ENCODE results near the gene ZNF614. TPM values are rescaled to one million over a fixed set of nuclear protein-coding genes. Genes with fewer than 3 reads are reported as not detected.
"Not testable (repeated sequence)": the region's sequence is repeated elsewhere in the genome, so short reads cannot be mapped to it uniquely, and the experiment has no call there.

The ZNF614 gene
- 10 to 100 TPM; 10.6 to 13.1 TPM for total RNA-seq

DNA sequence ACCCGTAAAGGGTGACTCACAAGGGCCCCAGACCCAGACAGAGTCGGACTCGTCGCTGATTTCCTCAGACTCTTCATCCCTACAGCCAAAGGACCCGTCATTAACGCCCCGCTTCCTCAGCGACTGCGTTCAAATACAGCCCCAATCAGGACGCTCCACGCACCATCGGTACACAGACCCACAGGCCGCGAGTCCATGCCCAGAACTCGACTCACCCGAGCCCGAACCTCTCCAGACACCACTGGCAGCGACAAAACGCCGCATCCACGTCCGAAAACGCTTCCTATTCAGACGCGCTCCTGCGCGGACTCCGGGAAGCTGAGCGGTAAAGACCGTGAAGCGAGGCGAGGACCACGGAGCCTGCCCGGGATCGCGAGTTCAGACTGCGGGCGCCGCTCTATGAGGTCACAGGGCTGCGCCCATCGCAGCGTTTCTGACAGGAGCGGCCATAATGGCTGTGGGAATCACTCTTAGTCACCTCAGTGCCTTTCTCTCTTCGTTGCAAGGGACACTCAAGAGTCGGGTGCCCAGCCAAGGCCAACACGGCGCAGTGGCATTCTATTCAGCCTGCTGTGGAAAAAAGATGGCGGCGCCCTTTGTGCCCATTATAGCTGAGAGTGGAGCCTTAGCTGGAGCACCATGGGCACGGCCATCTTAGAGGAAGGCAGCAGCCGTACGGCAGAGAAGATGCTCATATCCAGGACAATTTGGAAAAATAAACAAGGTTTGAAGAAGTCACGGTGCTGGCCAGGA, at the start of gene ZNF614:
Gene ZNF614 (minus strand): TSS at position 353 of the 753 bp plus-strand sequence. CDS start 2,634 bp downstream, outside the sequence.
- ChIA-PET CTCF (no interaction called here), POLR2A (interaction anchor here (0.8 kb wide), 1 partner anchor 21 kb away, joined by 3 read pairs; no protein-coding TSS in a partner anchor)

DNA sequence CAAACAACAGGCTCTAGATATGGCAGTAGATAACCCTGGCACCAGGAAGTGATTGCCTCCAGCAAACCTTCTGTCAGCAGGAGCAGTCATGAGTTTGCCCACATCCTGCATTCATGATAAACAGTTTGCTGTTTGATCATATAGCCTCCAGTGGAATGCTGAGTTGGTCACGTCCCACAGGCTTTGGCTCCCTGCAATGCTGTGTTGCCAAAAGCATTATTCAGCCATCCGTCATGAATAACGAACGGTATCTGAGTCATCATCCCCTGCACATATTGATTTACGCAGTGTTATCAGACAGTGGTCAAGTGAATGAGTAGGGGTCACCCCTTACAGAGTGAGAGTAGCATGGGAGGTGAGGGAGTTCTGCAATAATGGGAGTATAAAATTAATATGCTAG, 42.3 kb upstream of the ZNF614 start:
- ChIA-PET POLR2A (no interaction called here), CTCF (no interaction called here)

DNA sequence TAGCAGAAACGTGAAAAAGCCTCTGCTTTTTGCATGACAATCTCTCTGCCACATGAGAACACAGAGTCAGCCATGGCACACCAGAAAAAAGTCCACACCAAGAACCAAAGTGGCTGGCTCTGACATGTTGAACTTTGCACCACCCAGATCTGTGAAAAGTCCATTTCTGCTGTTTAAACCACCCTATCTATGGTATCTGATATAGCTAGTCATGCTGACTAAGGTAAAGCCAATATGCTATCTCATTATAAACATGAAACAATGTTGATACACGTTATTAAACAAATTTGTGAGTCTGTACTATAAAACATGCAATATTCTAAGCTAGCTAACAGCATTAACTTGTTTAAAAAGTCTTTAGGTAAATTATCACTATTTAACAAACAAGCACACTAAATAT, 41.5 kb upstream of the ZNF614 start:
- ChIA-PET CTCF (no interaction called here), POLR2A (interaction anchor here (0.6 kb wide), 1 partner anchor 82 kb away, joined by 7 read pairs; no protein-coding TSS in a partner anchor)

DNA sequence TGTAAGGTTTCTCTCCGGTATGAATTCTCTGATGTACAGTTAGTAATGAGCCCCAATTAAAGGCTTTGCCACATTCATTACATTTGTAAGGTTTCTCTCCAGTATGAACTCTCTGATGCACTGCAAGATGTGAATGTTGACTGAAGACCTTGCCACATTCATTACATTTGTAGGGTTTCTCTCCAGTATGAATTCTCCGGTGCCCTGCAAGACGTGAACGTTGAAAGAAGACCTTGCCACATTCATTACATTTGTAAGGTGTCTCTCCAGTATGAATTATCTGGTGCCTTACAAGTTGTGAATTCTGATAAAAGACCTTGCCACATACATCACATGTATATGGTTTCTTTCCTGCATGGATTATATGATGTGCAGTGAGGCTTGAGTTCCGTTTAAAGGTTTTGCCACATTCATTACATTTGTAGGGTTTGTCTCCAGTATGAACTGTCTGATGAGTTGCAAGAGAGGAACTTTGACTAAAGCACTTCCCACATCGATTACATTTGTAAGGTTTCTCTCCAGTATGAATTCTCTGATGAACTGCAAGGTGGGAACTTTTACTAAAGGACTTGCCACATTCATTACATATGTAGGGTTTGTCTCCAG, 38.2 kb upstream of the ZNF614 start:
- ChIA-PET POLR2A (no interaction called here), CTCF (no interaction called here)

DNA sequence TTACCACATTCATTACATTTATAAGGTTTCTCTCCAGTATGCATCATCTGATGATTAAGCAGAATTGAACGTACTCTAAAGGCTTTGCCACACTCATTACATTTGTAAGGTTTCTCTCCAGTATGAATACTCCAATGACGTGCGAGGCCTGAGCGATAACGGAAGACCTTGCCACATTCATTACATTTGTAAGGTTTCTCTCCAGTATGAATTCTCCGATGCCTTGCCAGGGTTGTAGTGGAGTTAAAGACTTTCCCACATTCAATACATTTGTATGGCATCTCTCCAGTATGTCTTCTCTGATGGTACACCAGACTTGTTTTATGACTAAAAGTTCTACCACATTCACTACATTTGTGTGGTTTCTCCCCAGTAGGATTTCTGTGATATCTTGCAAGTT, 37.2 kb upstream of the ZNF614 start:
- ChIA-PET POLR2A (no interaction called here), CTCF (no interaction called here)

DNA sequence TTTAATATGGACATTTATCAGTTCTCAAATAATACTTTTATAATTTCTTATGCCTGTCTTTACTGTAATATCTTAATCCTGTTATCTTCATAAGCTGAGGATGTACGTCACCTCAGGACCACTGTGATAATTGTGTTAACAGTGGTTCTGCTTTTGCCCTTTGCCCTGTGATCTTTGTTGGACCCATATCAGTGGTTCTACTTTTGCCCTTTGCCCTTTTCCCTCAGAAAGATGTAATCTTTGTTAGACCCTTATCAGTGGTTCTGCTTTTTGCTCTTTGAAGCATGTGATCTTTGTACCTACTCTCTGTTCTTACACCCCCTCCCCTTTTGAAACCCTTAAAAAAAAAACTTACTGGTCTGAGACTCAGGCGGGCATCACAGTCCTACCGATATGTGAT, 28.3 kb upstream of the ZNF614 start:
- CTCF ChIA-PET = interaction anchor here (0.7 kb wide), 1 partner anchor 54 kb away, joined by 3 read pairs; no protein-coding TSS in a partner anchor

DNA sequence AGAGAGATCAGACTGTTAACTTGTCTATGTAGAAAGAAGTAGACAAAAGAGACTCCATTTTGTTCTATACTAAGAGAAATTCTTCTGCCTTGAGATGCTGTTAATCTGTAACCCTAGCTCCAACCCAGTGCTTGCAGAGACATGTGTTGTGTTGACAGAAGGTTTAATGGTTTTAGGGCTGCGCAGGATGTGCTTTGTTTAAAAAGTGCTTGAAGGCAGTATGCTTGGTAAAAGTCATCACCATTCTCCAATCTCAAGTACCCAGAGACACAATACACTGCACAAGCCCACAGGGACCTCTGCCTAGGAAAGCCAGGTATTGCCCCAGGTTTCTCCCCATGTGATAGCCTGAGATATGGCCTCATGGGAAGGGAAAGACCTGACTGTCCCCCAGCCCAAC, 23.6 kb upstream of the ZNF614 start:
- CTCF ChIA-PET, POLR2A ChIA-PET: not testable (repeated sequence)

More for the DNA sequence above, 28.3 kb upstream of the ZNF614 start:
- POLR2A ChIA-PET = not testable (repeated sequence)

DNA sequence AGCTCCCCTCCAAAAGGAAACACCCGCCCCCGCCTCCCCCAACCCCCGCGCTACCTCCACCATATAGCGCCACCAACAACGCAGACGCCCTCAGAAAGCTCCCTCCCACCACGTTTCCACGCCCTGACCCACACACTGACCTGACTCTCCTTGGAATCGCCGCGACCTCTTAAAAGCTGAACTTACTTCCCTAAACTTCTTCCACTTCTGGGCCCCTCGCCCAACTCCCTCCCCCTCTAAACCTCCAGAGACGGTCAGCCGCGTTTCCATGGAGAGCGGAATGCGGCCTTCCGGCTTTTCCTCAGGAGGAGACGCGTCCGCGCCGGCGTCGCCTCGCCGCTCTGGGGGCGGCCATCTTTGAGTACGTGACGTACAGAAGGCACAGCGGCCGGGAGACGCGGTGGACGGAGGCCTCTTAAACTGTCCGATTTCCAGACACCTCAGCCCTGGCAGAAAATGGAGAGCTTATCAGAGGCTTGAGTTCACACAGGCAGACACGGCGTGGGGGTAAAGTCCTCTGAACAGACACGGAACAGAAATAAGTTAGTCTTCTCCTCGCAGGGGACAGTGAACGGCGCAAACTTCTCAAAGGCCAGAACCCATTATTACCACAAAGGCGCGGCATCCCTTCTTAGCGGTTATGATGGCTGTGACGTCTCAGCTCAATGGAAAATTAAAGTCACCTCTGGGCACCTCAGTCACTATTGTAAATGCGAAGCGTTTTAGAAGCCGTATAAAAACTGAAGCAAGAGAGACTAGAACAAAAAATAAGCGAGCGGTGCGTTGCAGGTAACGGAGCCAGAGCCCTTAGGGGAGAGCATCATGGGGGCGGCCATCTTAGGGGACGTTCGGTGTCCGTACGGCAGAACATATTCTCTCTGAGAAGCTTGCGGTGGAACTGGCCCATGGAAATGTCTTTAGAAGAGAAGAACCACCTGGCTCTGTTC, 20.6 kb upstream of the ZNF614 start, which contains the start of gene ZNF432:
Gene ZNF432 (minus strand): TSS at position 284 of the 947 bp plus-strand sequence. CDS start 1,970 bp downstream, outside the sequence.
- CTCF ChIA-PET = no interaction called here

DNA sequence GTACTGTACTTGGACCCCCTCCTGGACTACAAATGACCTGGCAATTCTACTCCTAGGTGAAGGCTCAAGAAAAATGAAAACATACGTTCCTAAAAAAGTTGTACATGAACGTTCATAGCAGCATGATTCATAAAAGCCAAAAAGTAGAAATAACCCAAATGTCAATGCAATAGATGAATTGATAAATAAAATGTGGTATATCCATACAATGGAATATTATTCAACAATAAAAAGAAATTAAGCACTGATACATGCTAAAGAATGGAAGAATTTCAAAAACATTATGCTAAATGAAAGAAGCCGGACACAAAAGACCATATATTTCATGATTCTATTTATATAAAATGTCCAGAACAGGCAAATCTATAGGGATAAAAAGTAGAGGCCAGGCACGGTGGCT, 11.0 kb upstream of the ZNF614 start:
- ChIA-PET POLR2A (no interaction called here), CTCF (no interaction called here)

More for the DNA sequence above, 20.6 kb upstream of the ZNF614 start, which contains the start of gene ZNF432:
- POLR2A ChIA-PET = interaction anchor here (0.5 to 1.1 kb wide), 5 partner anchors 20 to 141 kb away, joined by 3 to 6 read pairs (median 4); partner anchors contain the start of genes PPP2R1A, ZNF614 and ZNF615

DNA sequence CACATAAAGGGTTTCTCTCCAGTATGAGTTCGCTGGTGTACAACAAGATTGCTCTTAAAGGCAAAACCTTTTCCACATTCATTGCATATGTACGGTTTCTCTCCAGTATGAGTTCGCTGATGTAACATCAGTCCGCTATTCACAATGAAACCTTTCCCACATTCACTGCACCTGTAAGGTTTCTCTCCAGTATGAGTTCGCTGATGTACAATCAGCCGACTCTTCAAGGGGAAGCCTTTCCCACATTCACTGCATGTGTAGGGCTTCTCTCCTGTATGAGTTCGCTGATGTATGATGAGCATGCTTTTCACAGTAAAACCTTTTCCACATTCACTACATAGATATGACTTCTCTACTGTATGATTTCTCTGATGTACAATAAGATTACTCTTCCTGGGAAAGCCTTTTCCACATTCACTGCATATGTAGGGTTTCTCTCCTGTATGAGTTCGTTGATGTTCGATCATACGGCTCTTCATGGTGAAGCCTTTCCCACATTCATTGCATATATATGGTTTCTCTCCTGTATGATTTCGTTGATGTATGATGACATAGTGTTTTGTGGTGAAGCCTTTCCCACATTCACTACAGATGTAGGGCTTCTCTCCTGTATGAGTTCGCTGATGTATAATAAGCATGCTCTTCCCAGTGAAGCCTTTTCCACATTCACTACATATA, 6.0 kb upstream of the ZNF614 start:
- CTCF ChIA-PET = no interaction called here
- POLR2A ChIA-PET = no interaction called here

DNA sequence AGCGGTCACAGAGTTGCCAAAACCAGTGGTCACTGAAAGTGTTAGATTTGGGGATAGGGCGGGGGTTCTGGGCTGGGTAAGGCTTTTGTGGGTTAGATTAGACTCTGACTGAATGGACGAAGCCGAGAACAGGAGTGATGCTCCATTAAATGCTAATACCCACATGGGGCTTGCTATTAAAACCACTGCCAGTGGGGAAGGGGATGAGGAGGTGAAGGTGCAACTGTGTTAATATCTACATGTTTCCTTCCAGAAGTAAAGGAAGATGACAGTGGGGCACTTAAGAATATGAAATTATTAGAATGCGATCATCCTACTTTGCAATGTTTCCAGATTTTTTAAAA, 573 bp upstream of the ZNF614 start:
- POLR2A ChIA-PET = interaction anchor here (0.8 kb wide), 1 partner anchor 20 kb away, joined by 3 read pairs; no protein-coding TSS in a partner anchor
- CTCF ChIA-PET = no interaction called here

DNA sequence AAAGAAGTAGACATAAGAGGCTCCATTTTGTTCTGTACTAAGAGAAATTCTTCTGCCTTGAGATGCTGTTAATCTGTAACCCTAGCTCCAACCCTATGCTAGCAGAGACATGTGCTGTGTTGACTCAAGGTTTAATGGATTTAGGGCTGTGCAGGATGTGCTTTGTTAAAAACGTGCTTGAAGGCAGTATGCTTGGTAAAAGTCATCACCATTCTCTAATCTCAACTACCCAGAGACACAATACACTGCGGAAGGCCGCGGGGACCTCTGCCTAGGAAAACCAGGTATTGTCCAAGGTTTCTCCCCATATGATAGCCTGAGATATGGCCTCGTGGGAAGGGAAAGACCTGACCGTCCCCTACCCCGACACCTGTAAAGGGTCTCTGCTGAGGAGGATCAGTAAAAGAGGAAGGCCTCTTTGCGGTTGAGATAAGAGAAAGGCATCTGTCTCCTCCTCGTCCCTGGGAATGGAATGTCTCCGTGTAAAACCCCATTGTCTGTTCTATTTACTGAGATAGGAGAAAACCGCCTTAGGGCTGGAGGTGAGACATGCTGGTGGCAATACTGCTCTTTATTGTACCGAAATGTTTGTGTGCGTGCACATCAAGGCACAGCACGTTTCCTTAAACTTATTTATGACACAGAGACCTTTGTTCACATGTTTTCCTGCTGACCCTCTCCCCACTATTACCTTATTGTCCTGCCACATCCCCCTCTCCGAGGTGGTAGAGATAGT, 1.8 kb downstream of the ZNF614 start:
- CTCF ChIA-PET, POLR2A ChIA-PET: not testable (repeated sequence)

DNA sequence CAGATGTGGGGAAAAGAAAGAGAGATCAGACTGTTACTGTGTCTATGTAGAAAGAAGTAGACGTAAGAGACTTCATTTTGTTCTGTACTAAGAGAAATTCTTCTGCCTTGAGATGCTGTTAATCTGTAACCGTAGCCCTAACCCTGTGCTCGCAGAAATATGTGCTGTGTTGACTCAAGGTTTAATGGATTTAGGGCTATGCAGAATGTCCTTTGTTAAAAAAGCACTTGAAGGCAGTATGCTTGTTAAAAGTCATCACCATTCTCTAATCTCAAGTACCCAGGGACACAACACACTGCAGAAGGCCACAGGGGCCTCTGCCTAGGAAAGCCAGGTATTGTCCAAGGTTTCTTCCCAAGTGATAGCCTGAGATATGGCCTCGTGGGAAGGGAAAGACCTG, 3.7 kb downstream of the ZNF614 start:
- POLR2A ChIA-PET, CTCF ChIA-PET: not testable (repeated sequence)

DNA sequence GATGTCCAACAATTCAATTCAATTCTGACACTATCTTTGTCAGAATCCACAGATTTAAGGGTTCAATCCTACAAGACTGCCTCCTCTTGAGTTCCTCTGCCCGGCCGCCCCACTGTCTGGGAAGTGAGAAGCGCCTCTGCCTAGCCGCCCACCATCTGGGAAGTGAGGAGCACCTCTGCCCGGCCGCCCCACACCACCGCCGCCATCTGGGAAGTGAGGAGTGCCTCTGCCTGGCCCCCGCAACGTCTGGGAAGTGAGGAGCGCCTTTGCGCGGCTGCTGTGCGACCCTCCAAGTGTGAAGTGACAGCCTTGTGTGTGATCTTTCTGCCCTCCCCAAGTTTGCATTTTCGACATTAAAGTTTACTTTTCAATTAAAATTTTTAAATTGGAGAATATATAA, 6.0 kb downstream of the ZNF614 start:
- ChIA-PET CTCF (interaction anchor here (0.7 to 0.8 kb wide), 2 partner anchors 7 to 15 kb away, joined by 4 to 5 read pairs; no protein-coding TSS in a partner anchor), POLR2A (interaction anchor here (0.6 kb wide), 1 partner anchor 15 kb away, joined by 6 read pairs; no protein-coding TSS in a partner anchor)

DNA sequence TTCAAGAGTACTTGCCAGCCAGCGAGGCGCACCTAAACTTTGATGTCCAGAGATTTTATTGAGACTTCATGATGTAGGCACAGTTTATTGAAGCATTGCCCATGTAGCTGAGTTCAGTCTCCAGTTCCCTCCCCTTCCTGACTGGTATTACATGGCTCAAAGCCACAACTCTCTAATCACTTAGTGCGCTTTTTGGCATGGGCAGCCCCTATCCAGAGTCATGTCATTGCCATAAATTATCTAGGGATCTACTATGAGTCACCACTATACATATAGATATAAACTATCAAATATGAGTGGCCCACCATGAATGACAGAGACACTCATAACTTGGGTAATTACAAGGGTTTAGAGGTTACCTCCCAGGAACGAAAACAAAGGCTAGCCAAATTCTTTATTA, 7.7 kb downstream of the ZNF614 start:
- ChIA-PET CTCF (interaction anchor here (0.6 kb wide), 1 partner anchor 43 kb away, joined by 5 read pairs; no protein-coding TSS in a partner anchor), POLR2A (no interaction called here)

DNA sequence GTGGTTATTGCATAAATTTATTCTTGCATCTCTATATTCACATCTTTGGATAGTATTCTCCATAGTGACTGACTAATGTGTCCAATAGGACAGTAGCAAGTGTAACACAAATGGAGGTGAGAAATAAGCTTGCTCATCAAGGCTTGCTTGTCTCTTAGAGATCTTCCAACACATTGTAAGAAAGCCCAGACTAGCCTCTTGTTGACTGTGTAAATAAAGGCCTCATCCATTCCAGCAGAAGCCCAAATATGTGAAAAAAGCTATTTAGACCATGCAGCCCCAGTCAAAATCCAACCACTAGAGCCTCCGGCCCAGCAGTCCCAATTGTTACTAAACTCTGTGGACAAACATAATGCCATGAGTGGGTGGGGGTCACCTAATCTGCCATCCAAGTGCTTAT, 17.5 kb downstream of the ZNF614 start:
- CTCF ChIA-PET = no interaction called here
- POLR2A ChIA-PET = no interaction called here

DNA sequence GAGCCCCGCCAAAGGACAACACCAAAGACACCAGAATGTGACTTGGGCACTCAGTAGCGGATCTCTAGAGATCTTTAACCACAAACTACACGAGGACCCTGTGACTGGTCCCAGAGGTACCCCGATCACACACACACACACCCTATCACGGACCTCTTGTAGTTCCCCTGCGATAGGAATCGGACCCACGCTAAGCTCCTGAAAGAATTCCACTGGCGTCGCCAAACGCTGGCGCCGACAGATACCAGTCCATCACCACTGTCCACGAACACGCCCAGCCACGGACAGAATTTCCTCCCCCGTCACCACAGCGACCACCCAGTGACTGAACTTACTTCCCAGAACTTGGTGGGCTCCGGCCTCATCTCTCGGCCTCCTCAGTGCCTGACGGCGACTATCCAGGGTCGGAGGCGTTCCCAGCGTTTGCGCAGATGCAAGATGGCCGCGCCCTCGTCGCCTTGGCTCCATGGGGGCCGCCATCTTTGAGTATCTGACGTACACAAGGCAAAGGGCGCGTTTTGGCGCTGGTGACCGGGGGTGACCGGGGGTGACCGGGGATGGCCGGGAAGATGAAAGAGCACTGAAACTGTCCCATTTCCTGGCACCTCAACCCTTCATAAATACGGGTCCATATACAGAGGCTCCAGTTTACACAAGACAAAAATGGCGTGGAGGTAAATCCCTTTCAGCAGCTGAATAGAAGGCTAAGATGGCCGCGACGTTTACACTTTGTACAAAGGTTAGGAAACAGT, 20.2 kb downstream of the ZNF614 start, which contains the start of gene ZNF615:
Gene ZNF615 (minus strand): TSS at position 406 of the 752 bp plus-strand sequence. CDS start 4,500 bp downstream, outside the sequence.
- CTCF ChIA-PET = no interaction called here

DNA sequence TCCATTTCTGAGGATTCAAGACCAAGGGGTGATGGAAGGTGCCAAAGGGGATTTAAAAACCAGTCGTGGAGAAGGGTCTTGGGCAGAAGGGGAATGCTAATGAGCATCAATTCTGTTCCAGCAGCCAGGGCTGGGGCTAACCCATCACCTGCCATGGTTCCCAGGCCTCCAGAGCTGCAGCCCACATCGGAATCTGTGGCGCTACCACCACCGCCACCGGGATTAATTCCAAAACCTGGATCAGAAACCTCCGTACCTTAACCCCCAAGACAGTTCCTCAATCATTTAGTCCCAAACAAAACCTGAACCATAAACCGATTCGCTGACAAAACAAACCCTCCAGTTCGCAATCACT, 20.8 kb downstream of the ZNF614 start:
- CTCF ChIA-PET = interaction anchor here (0.9 kb wide), 1 partner anchor 15 kb away, joined by 4 read pairs; no protein-coding TSS in a partner anchor
- POLR2A ChIA-PET = interaction anchor here (1.0 kb wide), 1 partner anchor 41 kb away, joined by 5 read pairs; the partner anchor contains the start of gene ZNF432

More for the DNA sequence above, 20.2 kb downstream of the ZNF614 start, which contains the start of gene ZNF615:
- POLR2A ChIA-PET = interaction anchor here (1.0 kb wide), 1 partner anchor 41 kb away, joined by 5 read pairs; the partner anchor contains the start of gene ZNF432

Measured in activated CD8-positive, alpha-beta memory T cell treated with anti-CD3 and anti-CD28 coated beads for 36 hours (primary cell).